ENCODE data around the gene JAZF1. TPM values are rescaled to one million over a fixed set of nuclear protein-coding genes. Genes with fewer than 3 reads are reported as not detected.

JAZF1 gene
- total and polyA plus RNA-seq, 10 of the 15 experiments (the other 5 are each of a cell fraction or from before 2014, with no cell fraction given) = 0.04 to 0.82 (median 0.15) TPM; not detected in 3

DNA sequence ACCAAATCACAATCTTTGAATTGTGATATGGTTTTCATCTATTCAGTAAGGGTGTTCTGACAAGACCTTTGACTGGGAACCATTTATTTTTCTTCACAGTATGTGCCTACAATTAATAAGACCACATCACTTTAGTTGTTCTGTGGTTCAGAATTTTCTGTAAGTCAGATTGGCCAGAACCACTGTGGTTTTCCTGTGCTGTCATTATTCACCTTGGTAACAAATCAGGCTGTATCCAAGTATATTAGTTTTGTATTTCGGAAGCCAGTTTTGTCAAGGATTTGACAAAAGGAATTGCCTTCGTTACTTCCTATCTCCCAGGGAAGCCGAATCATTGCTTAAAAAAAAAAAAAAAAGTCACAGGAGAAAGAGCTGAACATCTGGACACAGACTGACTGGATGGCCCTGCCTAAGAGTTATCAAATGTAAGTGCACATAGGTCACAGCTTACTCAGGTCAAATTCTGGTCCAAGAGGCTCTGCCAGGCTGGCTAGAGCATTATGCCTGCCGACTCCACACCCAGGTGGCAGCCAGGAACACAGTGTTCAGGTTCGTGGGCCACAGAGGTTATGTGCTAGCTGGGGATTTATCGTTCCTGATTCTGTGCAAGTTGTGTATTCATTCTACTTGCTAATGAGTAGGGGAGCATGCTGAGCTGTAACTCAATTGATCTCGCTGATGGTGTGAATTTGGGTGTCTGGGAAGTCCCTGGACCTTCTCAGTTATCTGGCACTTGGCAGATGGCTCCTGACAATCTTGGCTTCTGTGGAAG is 175.3 kb downstream of the JAZF1 start (continued):
- no peak for TF ChIP-seq ZBED1 (IDR thresholded peaks at IDR 0.05; ENCODE audit: borderline replicate concordance)

DNA sequence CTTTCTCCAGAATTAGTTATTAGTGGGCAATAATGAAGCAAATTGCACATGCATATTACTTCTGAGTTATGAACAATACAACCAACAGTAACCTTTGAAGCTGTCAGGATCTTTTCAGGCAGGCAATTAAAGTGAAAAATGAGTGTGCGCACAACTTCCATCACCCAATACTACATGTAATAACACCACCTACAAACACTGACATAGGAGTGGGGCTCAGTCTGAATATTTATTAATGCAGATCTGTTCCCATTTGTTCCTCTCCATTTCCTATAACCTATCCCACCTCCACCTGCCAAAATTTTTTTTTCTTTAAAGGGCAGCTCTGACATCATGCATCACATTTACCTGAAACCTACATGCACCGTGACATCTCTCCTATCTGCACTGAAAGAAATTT is 177.2 kb downstream of the JAZF1 start:
- POLR2A ChIA-PET = no interaction called here
- WGBS (ENCODE audit: insufficient coverage, insufficient replicate concordance, low lambda C conversion rate, missing lambda C conversion rate) = 53% methylated on average over 2 of the region's 2 CpGs
- intact Hi-C loops (cut with micrococcal nuclease; ENCODE audit: unreplicated experiment) (no loop called here), in situ Hi-C loops (cut with MboI) (no loop called here)
- SMC1A ChIA-PET (ENCODE audit: uncharacterized antibody, unreplicated experiment) = interaction anchor here (1.0 kb wide), 1 partner anchor 84 kb away, joined by 3 read pairs; no protein-coding TSS in a partner anchor
- no peaks in the 10 kb centered on the region for H3K9me3 ChIP-seq (replicated peaks; ENCODE audit: control insufficient read depth, insufficient read depth, low read length)
- no peak overlapping the region for H2AFZ ChIP-seq (ENCODE audit: control insufficient read depth, low read depth, low read length)
- FAIRE-seq = no peak
- CTCF ChIA-PET = no interaction called here
- no peak overlapping the region for H3K4me2 ChIP-seq (ENCODE audit: control insufficient read depth, insufficient read depth)
- H4K20me1 ChIP-seq (ENCODE audit: control insufficient read depth, insufficient read depth) = no peaks in the 10 kb centered on the region
- no peak for DNase-seq (ENCODE audit: low read depth, low spot score)
- H3K9ac ChIP-seq (ENCODE audit: control insufficient read depth, insufficient read depth, low read length) = no peak overlapping the region
- no peaks in the 10 kb centered on the region for H3K4me1 ChIP-seq (ENCODE audit: control insufficient read depth, insufficient read depth, low read length)
- H3K79me2 ChIP-seq (ENCODE audit: control insufficient read depth, insufficient read depth, low read length) = no peaks in the 10 kb centered on the region
- no TSS peak for BruUV-seq (replicated peaks)
- no peaks in the 10 kb centered on the region for H3K36me3 ChIP-seq (ENCODE audit: control insufficient read depth in 2 of 2, insufficient read depth in 2 of 2, low read length in 1 of 2)
- ATAC-seq = no peak
- no peak overlapping the region for H3K27ac ChIP-seq (ENCODE audit: control insufficient read depth, insufficient read depth)
- H3K27me3 ChIP-seq (replicated peaks in 1 of 2; ENCODE audit: control insufficient read depth in 2 of 2, insufficient read depth in 2 of 2, low read length in 1 of 2) = peaks cover 0 to 3% of the 10 kb centered on the region in 2 experiments; a peak in 2 of 4 replicates
- RAD21 ChIA-PET (ENCODE audit: unreplicated experiment) = no interaction called here
- H3K4me3 ChIP-seq = no peak overlapping the region
- TF ChIP-seq CHD4 (IDR thresholded peaks at IDR 0.05) (no peak), PML (IDR thresholded peaks at IDR 0.05; ENCODE audit: low read length) (no peak), SP1 (IDR thresholded peaks at IDR 0.05; ENCODE audit: low read depth, low read length) (no peak), RCOR1 (conservative IDR thresholded peaks at IDR 0.05; ENCODE audit: low read depth, low read length) (no peak), ZNF384 (IDR thresholded peaks at IDR 0.05; ENCODE audit: borderline replicate concordance, low read depth, low read length) (no peak), ZZZ3 (IDR thresholded peaks at IDR 0.05; ENCODE audit: control insufficient read depth, insufficient read length, low read depth) (no peak), NBN (IDR thresholded peaks at IDR 0.05) (no peak), SUPT20H (IDR thresholded peaks at IDR 0.05; ENCODE audit: borderline replicate concordance, control insufficient read depth, low read depth, low read length) (no peak), GATAD2B (conservative IDR thresholded peaks at IDR 0.05; ENCODE audit: low read depth) (no peak), SUZ12 (IDR thresholded peaks at IDR 0.05; ENCODE audit: unreplicated experiment) (no peak), FOXM1 (IDR thresholded peaks at IDR 0.05; ENCODE audit: low read depth, low read length) (no peak), POLR2AphosphoS5 (IDR thresholded peaks at IDR 0.05; ENCODE audit: low read length) (no peak), MXI1 (IDR thresholded peaks at IDR 0.05; ENCODE audit: low read depth, low read length) (no peak)
- TF ChIP-seq, protein P1, sequence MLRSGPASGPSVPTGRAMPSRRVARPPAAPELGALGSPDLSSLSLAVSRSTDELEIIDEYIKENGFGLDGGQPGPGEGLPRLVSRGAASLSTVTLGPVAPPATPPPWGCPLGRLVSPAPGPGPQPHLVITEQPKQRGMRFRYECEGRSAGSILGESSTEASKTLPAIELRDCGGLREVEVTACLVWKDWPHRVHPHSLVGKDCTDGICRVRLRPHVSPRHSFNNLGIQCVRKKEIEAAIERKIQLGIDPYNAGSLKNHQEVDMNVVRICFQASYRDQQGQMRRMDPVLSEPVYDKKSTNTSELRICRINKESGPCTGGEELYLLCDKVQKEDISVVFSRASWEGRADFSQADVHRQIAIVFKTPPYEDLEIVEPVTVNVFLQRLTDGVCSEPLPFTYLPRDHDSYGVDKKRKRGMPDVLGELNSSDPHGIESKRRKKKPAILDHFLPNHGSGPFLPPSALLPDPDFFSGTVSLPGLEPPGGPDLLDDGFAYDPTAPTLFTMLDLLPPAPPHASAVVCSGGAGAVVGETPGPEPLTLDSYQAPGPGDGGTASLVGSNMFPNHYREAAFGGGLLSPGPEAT (IDR thresholded peaks at IDR 0.05; ENCODE audit: low read depth) = no peak
- TF ChIP-seq, protein P2, sequence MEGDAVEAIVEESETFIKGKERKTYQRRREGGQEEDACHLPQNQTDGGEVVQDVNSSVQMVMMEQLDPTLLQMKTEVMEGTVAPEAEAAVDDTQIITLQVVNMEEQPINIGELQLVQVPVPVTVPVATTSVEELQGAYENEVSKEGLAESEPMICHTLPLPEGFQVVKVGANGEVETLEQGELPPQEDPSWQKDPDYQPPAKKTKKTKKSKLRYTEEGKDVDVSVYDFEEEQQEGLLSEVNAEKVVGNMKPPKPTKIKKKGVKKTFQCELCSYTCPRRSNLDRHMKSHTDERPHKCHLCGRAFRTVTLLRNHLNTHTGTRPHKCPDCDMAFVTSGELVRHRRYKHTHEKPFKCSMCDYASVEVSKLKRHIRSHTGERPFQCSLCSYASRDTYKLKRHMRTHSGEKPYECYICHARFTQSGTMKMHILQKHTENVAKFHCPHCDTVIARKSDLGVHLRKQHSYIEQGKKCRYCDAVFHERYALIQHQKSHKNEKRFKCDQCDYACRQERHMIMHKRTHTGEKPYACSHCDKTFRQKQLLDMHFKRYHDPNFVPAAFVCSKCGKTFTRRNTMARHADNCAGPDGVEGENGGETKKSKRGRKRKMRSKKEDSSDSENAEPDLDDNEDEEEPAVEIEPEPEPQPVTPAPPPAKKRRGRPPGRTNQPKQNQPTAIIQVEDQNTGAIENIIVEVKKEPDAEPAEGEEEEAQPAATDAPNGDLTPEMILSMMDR (IDR thresholded peaks at IDR 0.05 in 2 of 3, conservative IDR thresholded peaks at IDR 0.05 in 1 of 3; ENCODE audit: control insufficient read depth in 2 of 3, extremely low read depth in 1 of 3, insufficient read depth in 1 of 3, low read depth in 3 of 3, low read length in 3 of 3) = no peak
- TF ChIP-seq, protein P3, sequence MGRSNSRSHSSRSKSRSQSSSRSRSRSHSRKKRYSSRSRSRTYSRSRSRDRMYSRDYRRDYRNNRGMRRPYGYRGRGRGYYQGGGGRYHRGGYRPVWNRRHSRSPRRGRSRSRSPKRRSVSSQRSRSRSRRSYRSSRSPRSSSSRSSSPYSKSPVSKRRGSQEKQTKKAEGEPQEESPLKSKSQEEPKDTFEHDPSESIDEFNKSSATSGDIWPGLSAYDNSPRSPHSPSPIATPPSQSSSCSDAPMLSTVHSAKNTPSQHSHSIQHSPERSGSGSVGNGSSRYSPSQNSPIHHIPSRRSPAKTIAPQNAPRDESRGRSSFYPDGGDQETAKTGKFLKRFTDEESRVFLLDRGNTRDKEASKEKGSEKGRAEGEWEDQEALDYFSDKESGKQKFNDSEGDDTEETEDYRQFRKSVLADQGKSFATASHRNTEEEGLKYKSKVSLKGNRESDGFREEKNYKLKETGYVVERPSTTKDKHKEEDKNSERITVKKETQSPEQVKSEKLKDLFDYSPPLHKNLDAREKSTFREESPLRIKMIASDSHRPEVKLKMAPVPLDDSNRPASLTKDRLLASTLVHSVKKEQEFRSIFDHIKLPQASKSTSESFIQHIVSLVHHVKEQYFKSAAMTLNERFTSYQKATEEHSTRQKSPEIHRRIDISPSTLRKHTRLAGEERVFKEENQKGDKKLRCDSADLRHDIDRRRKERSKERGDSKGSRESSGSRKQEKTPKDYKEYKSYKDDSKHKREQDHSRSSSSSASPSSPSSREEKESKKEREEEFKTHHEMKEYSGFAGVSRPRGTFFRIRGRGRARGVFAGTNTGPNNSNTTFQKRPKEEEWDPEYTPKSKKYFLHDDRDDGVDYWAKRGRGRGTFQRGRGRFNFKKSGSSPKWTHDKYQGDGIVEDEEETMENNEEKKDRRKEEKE (IDR thresholded peaks at IDR 0.05) = no peak
